ENCODE results near the gene ZNF10.

Gene ZNF10

DNA sequence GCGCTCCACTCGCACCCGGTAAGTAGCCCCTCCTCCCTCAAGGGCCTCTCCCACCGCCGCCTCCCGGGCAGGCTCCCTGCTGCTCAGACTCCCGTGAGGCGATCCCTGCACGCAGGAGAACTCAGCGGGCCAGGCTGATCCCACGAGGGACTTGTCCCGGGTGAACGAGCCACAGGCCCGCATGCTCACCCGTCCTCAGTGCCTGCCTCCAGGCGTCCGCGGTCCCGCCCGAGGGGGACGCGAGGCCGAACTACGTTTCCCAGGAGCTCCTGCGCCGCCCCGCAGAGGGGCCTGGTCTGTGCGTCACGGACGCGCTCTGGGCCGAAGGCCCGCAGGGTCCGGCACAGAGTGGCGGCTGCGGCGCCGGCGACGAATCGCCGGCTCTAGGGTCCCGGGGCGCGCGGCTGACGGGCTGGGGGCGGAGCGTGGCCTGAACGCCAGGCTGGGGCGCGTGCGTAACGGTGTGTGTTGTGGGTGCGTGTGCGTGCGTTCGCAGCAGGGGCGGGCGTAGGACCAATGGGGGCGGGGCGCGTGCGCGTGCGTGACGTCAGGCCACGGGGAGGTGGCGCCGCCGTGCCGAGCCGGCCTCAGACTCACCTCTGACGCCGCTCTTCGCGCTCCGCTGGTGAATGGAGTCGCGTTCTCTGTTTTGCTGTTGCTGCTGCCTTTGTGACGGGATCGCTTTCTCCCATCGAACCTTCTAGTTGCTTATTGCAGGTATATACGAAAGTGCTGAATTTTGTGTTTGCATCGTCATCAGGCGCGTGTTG lies at the start of gene ZNF10, which contains the start of gene ZNF891:
ZNF10 (plus strand) TSS at position 590 of the 770 bp plus-strand sequence. CDS start 13,866 bp downstream, outside the sequence.
ZNF891 (minus strand) TSS at position 237 of the 770 bp plus-strand sequence. CDS start 8,356 bp downstream, outside the sequence.
- Histone ChIP-seq H3K4me3 (ENCODE audit: low read depth in 1 of 5, low read length in 5 of 5) (peak within 1 kb of the TSS; percentile 81 to 99 (median 89)), H3K9ac (ENCODE audit: low read length in 5 of 5) (peak within 1 kb of the TSS; percentile 75 to 92 (median 84)), H3K27me3 (ENCODE audit: control insufficient read depth in 5 of 5, insufficient read depth in 4 of 5, low read length in 5 of 5) (no peaks in the 10 kb centered on the region), H3K9me3 (ENCODE audit: control insufficient read depth in 5 of 5, low read length in 5 of 5) (peaks cover 27 to 62% (median 37%) of the 10 kb centered on the region in 5 donors), H3K4me1 (ENCODE audit: control insufficient read depth in 5 of 5, insufficient read depth in 5 of 5, low read length in 5 of 5) (peaks cover 0 to 18% (median 12%) of the 10 kb centered on the region in 5 donors), H3K27ac (ENCODE audit: low read depth, low read length) (peak within 1 kb of the TSS; percentile 91), H3K36me3 (ENCODE audit: control insufficient read depth in 5 of 5, insufficient read depth in 5 of 5, low read length in 5 of 5) (peaks cover 12 to 26% (median 17%) of the 10 kb centered on the region in 5 donors)

DNA sequence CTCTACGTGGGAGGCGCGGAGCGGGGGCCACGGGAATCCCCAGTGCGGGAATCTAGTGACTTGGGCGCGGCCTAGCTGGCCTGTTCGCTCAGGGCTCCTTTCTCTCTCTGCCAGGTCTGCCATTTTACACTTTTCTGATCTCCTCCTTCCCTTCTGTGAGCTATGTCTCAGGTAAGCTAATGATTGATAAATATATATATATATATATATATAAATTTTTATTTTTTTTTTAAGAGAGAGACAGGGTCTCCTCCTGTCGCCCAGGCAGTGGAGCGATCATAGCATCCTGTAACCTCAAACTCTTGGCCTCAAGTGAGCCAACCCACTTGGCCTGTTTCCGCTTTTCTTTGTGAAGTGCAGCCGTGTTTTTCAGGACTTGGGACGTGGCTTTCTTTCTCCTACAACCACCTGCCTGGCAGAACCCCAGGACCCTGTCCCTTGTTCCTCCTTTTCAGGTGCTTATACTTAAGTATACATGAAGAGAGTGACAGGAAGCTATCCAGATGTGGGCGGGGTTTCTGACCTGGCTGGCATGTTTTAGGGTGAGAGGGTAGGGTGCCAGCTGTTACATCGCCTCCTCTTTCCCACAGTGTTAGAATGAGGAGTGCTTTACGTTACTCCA lies 49.2 kb upstream of the ZNF10 start:
- Histone ChIP-seq H3K4me3 (ENCODE audit: low read depth in 1 of 5, low read length in 5 of 5) (peak overlapping the region; percentile 68 to 94 (median 89)), H3K27me3 (ENCODE audit: control insufficient read depth in 5 of 5, insufficient read depth in 4 of 5, low read length in 5 of 5) (peaks cover 0 to 6% (median 0%) of the 10 kb centered on the region in 5 donors), H3K9ac (ENCODE audit: low read length in 5 of 5) (peak overlapping the region in 4 of 5 donors; percentile 90 to 96 (median 93)), H3K27ac (ENCODE audit: low read depth, low read length) (peak overlapping the region; percentile 100), H3K9me3 (ENCODE audit: control insufficient read depth in 5 of 5, low read length in 5 of 5) (peaks cover 43 to 76% (median 65%) of the 10 kb centered on the region in 5 donors), H3K4me1 (ENCODE audit: control insufficient read depth in 5 of 5, insufficient read depth in 5 of 5, low read length in 5 of 5) (peaks cover 9 to 13% (median 12%) of the 10 kb centered on the region in 5 donors), H3K36me3 (ENCODE audit: control insufficient read depth in 5 of 5, insufficient read depth in 5 of 5, low read length in 5 of 5) (peaks cover 35 to 39% (median 36%) of the 10 kb centered on the region in 5 donors)

DNA sequence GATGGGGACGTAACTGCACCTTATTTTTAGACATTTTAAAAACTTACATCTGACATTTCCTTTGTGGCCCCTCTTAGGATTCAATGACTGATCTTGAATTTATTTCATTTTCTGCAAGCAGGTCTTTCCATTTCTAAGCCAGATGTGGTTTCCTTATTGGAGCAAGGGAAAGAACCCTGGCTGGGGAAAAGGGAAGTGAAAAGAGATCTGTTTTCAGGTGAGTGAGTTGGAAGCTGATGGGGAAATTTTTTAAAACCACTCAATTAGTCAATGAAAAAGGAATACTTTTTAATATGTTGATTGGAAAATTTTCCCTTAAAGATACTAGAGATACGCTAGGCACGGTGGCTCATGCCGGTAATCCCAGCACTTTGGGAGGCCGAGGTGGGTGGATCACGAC lies 47.1 kb upstream of the ZNF10 start:
- H3K9me3 ChIP-seq (ENCODE audit: control insufficient read depth in 5 of 5, low read length in 5 of 5) = peaks cover 42 to 76% (median 61%) of the 10 kb centered on the region in 5 donors
- peaks cover 51 to 60% (median 54%) of the 10 kb centered on the region in 5 donors for H3K36me3 ChIP-seq (ENCODE audit: control insufficient read depth in 5 of 5, insufficient read depth in 5 of 5, low read length in 5 of 5)
- no peak overlapping the region for H3K27ac ChIP-seq (ENCODE audit: low read depth, low read length)
- H3K4me3 ChIP-seq (ENCODE audit: low read depth in 1 of 5, low read length in 5 of 5) = peak overlapping the region; percentile 6 to 94 (median 89)
- H3K9ac ChIP-seq (ENCODE audit: low read length in 5 of 5) = no peak overlapping the region
- peaks cover 9 to 13% (median 12%) of the 10 kb centered on the region in 5 donors for H3K4me1 ChIP-seq (ENCODE audit: control insufficient read depth in 5 of 5, insufficient read depth in 5 of 5, low read length in 5 of 5)
- H3K27me3 ChIP-seq (ENCODE audit: control insufficient read depth in 5 of 5, insufficient read depth in 4 of 5, low read length in 5 of 5) = peaks cover 0 to 6% (median 0%) of the 10 kb centered on the region in 5 donors

DNA sequence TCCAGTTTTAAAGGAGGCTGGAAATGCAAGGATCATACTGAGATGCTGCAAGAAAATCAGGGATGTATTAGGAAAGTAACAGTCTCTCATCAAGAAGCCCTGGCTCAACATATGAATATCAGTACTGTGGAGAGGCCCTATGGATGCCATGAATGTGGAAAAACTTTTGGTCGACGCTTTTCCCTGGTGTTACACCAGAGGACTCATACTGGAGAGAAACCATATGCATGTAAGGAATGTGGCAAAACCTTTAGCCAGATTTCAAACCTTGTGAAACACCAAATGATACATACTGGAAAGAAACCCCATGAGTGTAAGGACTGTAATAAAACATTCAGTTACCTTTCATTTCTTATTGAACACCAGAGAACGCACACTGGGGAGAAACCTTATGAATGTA lies 24.8 kb upstream of the ZNF10 start:
- Histone ChIP-seq H3K9ac (ENCODE audit: low read length in 5 of 5) (no peak overlapping the region), H3K27ac (ENCODE audit: low read depth, low read length) (no peak overlapping the region), H3K27me3 (ENCODE audit: control insufficient read depth in 5 of 5, insufficient read depth in 4 of 5, low read length in 5 of 5) (no peaks in the 10 kb centered on the region), H3K9me3 (ENCODE audit: control insufficient read depth in 5 of 5, low read length in 5 of 5) (peaks cover 83 to 100% (median 97%) of the 10 kb centered on the region in 5 donors), H3K4me1 (ENCODE audit: control insufficient read depth in 5 of 5, insufficient read depth in 5 of 5, low read length in 5 of 5) (no peaks in the 10 kb centered on the region), H3K36me3 (ENCODE audit: control insufficient read depth in 5 of 5, insufficient read depth in 5 of 5, low read length in 5 of 5) (peaks cover 46 to 71% (median 60%) of the 10 kb centered on the region in 5 donors), H3K4me3 (ENCODE audit: low read depth in 1 of 5, low read length in 5 of 5) (peak overlapping the region; percentile 36 to 65 (median 51))

DNA sequence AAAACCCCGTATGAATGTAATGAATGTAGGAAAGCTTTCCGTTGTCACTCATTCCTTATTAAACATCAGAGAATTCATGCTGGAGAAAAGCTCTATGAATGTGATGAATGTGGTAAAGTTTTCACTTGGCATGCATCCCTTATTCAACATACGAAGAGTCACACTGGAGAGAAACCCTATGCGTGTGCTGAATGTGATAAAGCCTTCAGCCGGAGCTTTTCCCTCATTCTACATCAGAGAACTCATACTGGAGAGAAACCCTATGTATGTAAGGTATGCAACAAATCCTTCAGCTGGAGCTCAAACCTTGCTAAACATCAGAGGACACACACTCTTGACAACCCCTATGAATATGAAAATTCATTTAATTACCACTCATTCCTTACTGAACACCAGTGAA lies 24.2 kb upstream of the ZNF10 start:
- H3K27me3 ChIP-seq (ENCODE audit: control insufficient read depth in 5 of 5, insufficient read depth in 4 of 5, low read length in 5 of 5) = no peaks in the 10 kb centered on the region
- H3K36me3 ChIP-seq (ENCODE audit: control insufficient read depth in 5 of 5, insufficient read depth in 5 of 5, low read length in 5 of 5) = peaks cover 40 to 67% (median 54%) of the 10 kb centered on the region in 5 donors
- H3K9ac ChIP-seq (ENCODE audit: low read length in 5 of 5) = no peak overlapping the region
- no peak overlapping the region for H3K27ac ChIP-seq (ENCODE audit: low read depth, low read length)
- H3K9me3 ChIP-seq (ENCODE audit: control insufficient read depth in 5 of 5, low read length in 5 of 5) = peaks cover 82 to 100% (median 97%) of the 10 kb centered on the region in 5 donors
- no peaks in the 10 kb centered on the region for H3K4me1 ChIP-seq (ENCODE audit: control insufficient read depth in 5 of 5, insufficient read depth in 5 of 5, low read length in 5 of 5)
- peak overlapping the region; percentile 36 to 65 (median 51) for H3K4me3 ChIP-seq (ENCODE audit: low read depth in 1 of 5, low read length in 5 of 5)

DNA sequence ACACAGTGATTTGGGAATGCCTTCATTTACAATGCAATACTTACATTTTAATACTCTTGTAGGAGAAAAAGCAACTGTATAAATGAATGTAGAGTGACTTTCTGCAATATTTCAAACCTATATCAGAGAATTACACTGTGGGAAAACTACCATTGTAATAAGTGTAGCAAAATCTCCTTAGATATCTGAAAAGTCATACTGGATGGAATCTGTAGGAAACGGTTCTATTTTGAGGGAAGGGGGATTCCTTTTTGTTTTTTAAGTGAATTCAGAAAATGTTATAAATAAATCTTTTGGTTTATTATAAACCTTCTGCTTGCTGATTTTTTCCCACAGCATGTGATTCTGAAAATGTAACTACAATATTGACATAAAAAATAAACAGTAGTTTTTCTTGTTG lies 23.3 kb upstream of the ZNF10 start:
- Histone ChIP-seq H3K36me3 (ENCODE audit: control insufficient read depth in 5 of 5, insufficient read depth in 5 of 5, low read length in 5 of 5) (peaks cover 32 to 61% (median 45%) of the 10 kb centered on the region in 5 donors), H3K9ac (ENCODE audit: low read length in 5 of 5) (no peak overlapping the region), H3K27me3 (ENCODE audit: control insufficient read depth in 5 of 5, insufficient read depth in 4 of 5, low read length in 5 of 5) (no peaks in the 10 kb centered on the region), H3K27ac (ENCODE audit: low read depth, low read length) (no peak overlapping the region), H3K4me1 (ENCODE audit: control insufficient read depth in 5 of 5, insufficient read depth in 5 of 5, low read length in 5 of 5) (no peaks in the 10 kb centered on the region), H3K4me3 (ENCODE audit: low read depth in 1 of 5, low read length in 5 of 5) (peak overlapping the region; percentile 36 to 65 (median 51)), H3K9me3 (ENCODE audit: control insufficient read depth in 5 of 5, low read length in 5 of 5) (peaks cover 79 to 100% (median 96%) of the 10 kb centered on the region in 5 donors)

DNA sequence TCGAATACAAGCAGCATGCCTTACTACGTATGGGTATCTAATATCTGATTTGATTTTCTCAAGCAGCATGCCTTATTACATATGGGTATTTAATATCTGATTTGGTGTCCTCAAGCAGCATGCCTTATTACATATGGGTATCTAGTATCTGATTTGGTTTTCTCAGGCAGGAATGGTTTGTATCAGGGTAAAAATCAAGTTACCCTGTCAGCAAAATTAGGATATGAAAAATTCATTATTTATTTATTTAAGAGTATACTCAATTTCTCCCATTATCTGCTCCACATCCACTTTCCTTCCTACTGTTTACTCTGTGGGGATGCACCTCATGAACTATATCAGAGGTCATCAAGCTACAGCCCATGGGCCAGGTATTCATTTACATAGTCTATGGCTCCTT lies 22.3 kb upstream of the ZNF10 start:
- Histone ChIP-seq H3K36me3 (ENCODE audit: control insufficient read depth in 5 of 5, insufficient read depth in 5 of 5, low read length in 5 of 5) (peaks cover 26 to 55% (median 36%) of the 10 kb centered on the region in 5 donors), H3K4me1 (ENCODE audit: control insufficient read depth in 5 of 5, insufficient read depth in 5 of 5, low read length in 5 of 5) (no peaks in the 10 kb centered on the region)

DNA sequence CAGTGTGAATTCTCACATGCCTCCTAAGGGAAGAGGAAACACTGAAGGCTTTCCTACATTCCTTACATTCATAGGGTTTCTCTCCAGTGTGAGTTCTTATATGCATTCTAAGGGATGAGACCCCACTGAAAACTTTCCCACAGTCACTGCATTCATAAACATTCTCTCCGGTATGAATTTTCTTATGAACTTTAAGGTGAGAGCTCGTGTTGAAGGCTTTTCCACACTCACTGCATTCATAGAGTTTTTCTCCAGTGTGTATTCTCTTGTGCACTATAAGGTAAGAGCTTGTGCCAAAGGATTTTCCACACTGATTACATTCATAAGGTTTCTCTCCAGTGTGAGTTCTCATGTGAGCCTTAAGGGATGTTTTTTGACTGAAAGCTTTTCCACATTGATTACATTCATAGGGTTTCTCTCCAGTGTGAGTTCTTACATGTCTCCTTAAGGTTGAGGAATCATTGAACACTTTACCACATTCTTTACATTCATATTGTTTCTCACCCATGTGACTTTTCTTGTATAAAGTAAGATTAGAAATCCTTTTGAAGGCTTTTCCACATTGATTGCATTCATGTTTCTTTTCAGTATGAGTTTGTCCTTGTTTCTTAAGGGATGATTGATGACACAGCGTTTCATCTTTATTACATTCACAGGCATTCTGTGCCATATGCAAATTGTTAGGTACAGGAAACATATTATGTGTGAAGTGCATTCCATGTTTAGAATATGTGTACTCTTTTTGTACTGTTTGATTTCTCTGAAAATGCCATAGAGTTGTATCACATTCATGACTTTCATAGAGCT lies 9.8 kb upstream of the ZNF10 start:
- Histone ChIP-seq H3K4me3 (ENCODE audit: low read depth in 1 of 5, low read length in 5 of 5) (peak overlapping the region; percentile 20 to 75 (median 55)), H3K9me3 (ENCODE audit: control insufficient read depth in 5 of 5, low read length in 5 of 5) (peaks cover 81 to 100% (median 97%) of the 10 kb centered on the region in 5 donors), H3K27ac (ENCODE audit: low read depth, low read length) (no peak overlapping the region), H3K4me1 (ENCODE audit: control insufficient read depth in 5 of 5, insufficient read depth in 5 of 5, low read length in 5 of 5) (no peaks in the 10 kb centered on the region), H3K27me3 (ENCODE audit: control insufficient read depth in 5 of 5, insufficient read depth in 4 of 5, low read length in 5 of 5) (no peaks in the 10 kb centered on the region), H3K9ac (ENCODE audit: low read length in 5 of 5) (no peak overlapping the region), H3K36me3 (ENCODE audit: control insufficient read depth in 5 of 5, insufficient read depth in 5 of 5, low read length in 5 of 5) (peaks cover 25 to 42% (median 27%) of the 10 kb centered on the region in 5 donors)

More for the DNA sequence above, 22.3 kb upstream of the ZNF10 start:
- peaks cover 73 to 96% (median 89%) of the 10 kb centered on the region in 5 donors for H3K9me3 ChIP-seq (ENCODE audit: control insufficient read depth in 5 of 5, low read length in 5 of 5)
- no peak overlapping the region for H3K27ac ChIP-seq (ENCODE audit: low read depth, low read length)
- peak overlapping the region; percentile 36 to 65 (median 53) for H3K4me3 ChIP-seq (ENCODE audit: low read depth in 1 of 5, low read length in 5 of 5)
- no peak overlapping the region for H3K9ac ChIP-seq (ENCODE audit: low read length in 5 of 5)
- H3K27me3 ChIP-seq (ENCODE audit: control insufficient read depth in 5 of 5, insufficient read depth in 4 of 5, low read length in 5 of 5) = no peaks in the 10 kb centered on the region

DNA sequence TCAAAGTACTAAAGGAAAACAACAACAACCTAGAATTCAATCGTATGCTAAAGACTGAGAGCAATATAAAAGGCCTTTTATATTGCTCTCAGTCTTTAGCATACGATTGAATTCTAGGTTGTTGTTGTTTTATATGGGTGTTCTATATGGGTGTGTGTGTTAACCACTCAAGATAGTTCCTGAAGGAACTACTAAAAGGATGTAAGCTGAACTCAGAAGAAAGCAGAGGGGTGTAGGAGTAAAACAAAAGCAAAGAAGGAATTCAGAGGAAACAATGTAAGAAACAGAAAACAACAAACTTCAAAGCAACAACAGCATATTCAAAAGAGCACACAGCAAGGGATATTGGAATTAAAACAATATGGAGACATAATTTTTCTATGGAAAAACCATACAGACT lies 5.8 kb upstream of the ZNF10 start:
- Histone ChIP-seq H3K9me3 (ENCODE audit: control insufficient read depth in 5 of 5, low read length in 5 of 5) (peaks cover 59 to 94% (median 73%) of the 10 kb centered on the region in 5 donors), H3K36me3 (ENCODE audit: control insufficient read depth in 5 of 5, insufficient read depth in 5 of 5, low read length in 5 of 5) (peaks cover 21 to 34% (median 27%) of the 10 kb centered on the region in 5 donors), H3K9ac (ENCODE audit: low read length in 5 of 5) (no peak overlapping the region)

More for the DNA sequence above, 5.8 kb upstream of the ZNF10 start:
- Histone ChIP-seq H3K27me3 (ENCODE audit: control insufficient read depth in 5 of 5, insufficient read depth in 4 of 5, low read length in 5 of 5) (no peaks in the 10 kb centered on the region), H3K4me3 (ENCODE audit: low read depth in 1 of 5, low read length in 5 of 5) (peak overlapping the region in 3 of 5 donors; percentile 46 to 75 (median 48)), H3K27ac (ENCODE audit: low read depth, low read length) (no peak overlapping the region), H3K4me1 (ENCODE audit: control insufficient read depth in 5 of 5, insufficient read depth in 5 of 5, low read length in 5 of 5) (peaks cover 0 to 3% (median 2%) of the 10 kb centered on the region in 5 donors)

Data from subcutaneous abdominal adipose tissue (tissue), 5 donors.